Erythroblast (primary cell): ENCODE measurements around the gene KCNJ11.

Experiments
- GATA1 ChIP-seq: IDR thresholded peaks from 2 replicates; pipeline ENCODE4 v1.6.1; 2011; ENCODE audit warnings: low read depth, mild to moderate bottlenecking, control low read depth, low read length, moderate library complexity
- POLR2A ChIP-seq: IDR thresholded peaks from 2 replicates; pipeline ENCODE4 v1.6.1; 2011; ENCODE audit warnings: mild to moderate bottlenecking, low read length

GRCh38 chr11:17385492-17385891 lies 3.0 kb downstream of the KCNJ11 start:
- TF ChIP-seq POLR2A (no peak), GATA1 (no peak)
